ENCODE data around the gene MAD1L1.

Gene MAD1L1

GRCh38 chr7:1942941-1943289 is 289.8 kb downstream of the MAD1L1 start (continued):
- no peak for TF ChIP-seq TSHZ2 (CRISPR knock-in tag; IDR thresholded peaks at IDR 0.05)
- TF ChIP-seq ZFP3 (CRISPR knock-in tag; IDR thresholded peaks at IDR 0.05): no peak
- no peak for TF ChIP-seq ISL1 (CRISPR knock-in tag; IDR thresholded peaks at IDR 0.05)
- TF ChIP-seq ZC3H10 (CRISPR knock-in tag; IDR thresholded peaks at IDR 0.05): no peak
- no peak for TF ChIP-seq GLIS3 (CRISPR knock-in tag; IDR thresholded peaks at IDR 0.05)
- TF ChIP-seq SNAI2 (CRISPR knock-in tag; IDR thresholded peaks at IDR 0.05): no peak

GRCh38 chr7:1942243-1942940 is 290.4 kb downstream of the MAD1L1 start:
- TF ChIP-seq ZNF8 (CRISPR knock-in tag; IDR thresholded peaks at IDR 0.05) (no peak), PATZ1 (CRISPR knock-in tag; IDR thresholded peaks at IDR 0.05; ENCODE audit: borderline replicate concordance) (no peak), GLIS3 (CRISPR knock-in tag; IDR thresholded peaks at IDR 0.05) (no peak), ZFP30 (CRISPR knock-in tag; IDR thresholded peaks at IDR 0.05) (no peak), RARB (CRISPR knock-in tag; IDR thresholded peaks at IDR 0.05) (no peak), POU6F1 (CRISPR knock-in tag; IDR thresholded peaks at IDR 0.05; ENCODE audit: borderline replicate concordance, low read depth) (no peak), ZNF565 (CRISPR knock-in tag; conservative IDR thresholded peaks at IDR 0.05; ENCODE audit: low read depth) (no peak), ZNF70 (CRISPR knock-in tag; IDR thresholded peaks at IDR 0.05) (no peak), TSHZ2 (CRISPR knock-in tag; IDR thresholded peaks at IDR 0.05) (no peak), SNAI2 (CRISPR knock-in tag; IDR thresholded peaks at IDR 0.05) (no peak), ZFP3 (CRISPR knock-in tag; IDR thresholded peaks at IDR 0.05) (no peak), OSR1 (CRISPR knock-in tag; IDR thresholded peaks at IDR 0.05) (no peak), BACH2 (CRISPR knock-in tag; IDR thresholded peaks at IDR 0.05; ENCODE audit: borderline replicate concordance) (no peak), PPARA (CRISPR knock-in tag; IDR thresholded peaks at IDR 0.05; ENCODE audit: borderline replicate concordance) (no peak)
- ATAC-seq: no peak

- no peak for ATAC-seq
- no peak for TF ChIP-seq CSRNP3 (CRISPR knock-in tag; IDR thresholded peaks at IDR 0.05)
- no peak for TF ChIP-seq SNAI2 (CRISPR knock-in tag; IDR thresholded peaks at IDR 0.05)
- no peak for TF ChIP-seq POU6F1 (CRISPR knock-in tag; IDR thresholded peaks at IDR 0.05; ENCODE audit: borderline replicate concordance, low read depth)
- no peak for TF ChIP-seq TOX (CRISPR knock-in tag; IDR thresholded peaks at IDR 0.05; ENCODE audit: borderline replicate concordance)
- no peak for TF ChIP-seq CREB5 (CRISPR knock-in tag; IDR thresholded peaks at IDR 0.05; ENCODE audit: low read depth)
- TF ChIP-seq TCF4 (CRISPR knock-in tag; IDR thresholded peaks at IDR 0.05; ENCODE audit: borderline replicate concordance): no peak
- no peak for TF ChIP-seq PATZ1 (CRISPR knock-in tag; IDR thresholded peaks at IDR 0.05; ENCODE audit: borderline replicate concordance)
Observed at GRCh38 chr7:1941464-1942242, 291.1 kb downstream of the MAD1L1 start.

Data from SK-N-SH treated with all-trans-retinoic acid at 6 μM for 48 hours (cell line).